Osteoblast (primary cell): ENCODE results near the gene USP3. TPM values are rescaled to one million over a fixed set of nuclear protein-coding genes. Genes with fewer than 3 reads are reported as not detected.
A peak's percentile ranks its signal among the peaks of the same experiment; 100 is the strongest.

Experiments used
- DNase-seq: peaks from one replicate; pipeline ENCODE4 v3.0.0; 2011; ENCODE audit warnings: low spot score, mixed read lengths; ENCODE audit not compliant: insufficient read length; ENCODE audit errors: missing footprints
- H2AFZ ChIP-seq: 2 replicates; pipeline ENCODE4 v1.6.0; 2011; ENCODE audit warnings: mild to moderate bottlenecking, low read length
- H3K27ac ChIP-seq: 2 replicates; pipeline ENCODE4 v1.5.1; 2011; ENCODE audit warnings: mild to moderate bottlenecking, low read depth, low read length, moderate library complexity
- H3K27me3 ChIP-seq: 2 replicates; pipeline ENCODE4 v1.6.0; 2012; ENCODE audit warnings: mild to moderate bottlenecking, control low read depth, inconsistent platforms, low read length, moderate library complexity; ENCODE audit not compliant: insufficient read depth
- H3K36me3 ChIP-seq: 2 replicates; pipeline ENCODE4 v1.5.1; 2011; ENCODE audit warnings: mild to moderate bottlenecking, low read length, control low read depth, moderate library complexity; ENCODE audit not compliant: insufficient read depth
- H3K4me1 ChIP-seq: 2 replicates; pipeline ENCODE4 v1.5.1; 2011; ENCODE audit warnings: mild to moderate bottlenecking, low read length, control low read depth, moderate library complexity; ENCODE audit not compliant: insufficient read depth
- H3K4me2 ChIP-seq: 2 replicates; pipeline ENCODE4 v1.6.0; 2011; ENCODE audit warnings: mild to moderate bottlenecking, low read length; ENCODE audit not compliant: insufficient read depth
- H3K4me3 ChIP-seq: fragments of 200-600 bp; sonication (generic); 3 replicates; pipeline ENCODE4 v1.5.1; 2012; ENCODE audit warnings: mild to moderate bottlenecking, low read length, inconsistent platforms; ENCODE audit not compliant: insufficient read depth
- H3K79me2 ChIP-seq: 2 replicates; pipeline ENCODE4 v1.6.0; 2012; ENCODE audit warnings: mild to moderate bottlenecking, low read length, control low read depth, inconsistent platforms; ENCODE audit not compliant: insufficient read depth
- H3K9me3 ChIP-seq: 2 replicates; pipeline ENCODE4 v1.5.1; 2011; ENCODE audit warnings: low read depth, low read length, control low read depth
- H4K20me1 ChIP-seq: 2 replicates; pipeline ENCODE4 v1.6.0; 2012; ENCODE audit warnings: mild to moderate bottlenecking, low read length, control low read depth; ENCODE audit not compliant: insufficient read depth
- CTCF ChIP-seq: IDR thresholded peaks from 2 replicates; pipeline ENCODE4 v1.5.1; 2011; ENCODE audit warnings: mild to moderate bottlenecking, low read depth, low read length, moderate library complexity; ENCODE audit errors: extremely low read depth
- total RNA-seq: library from RNA; depleted of rRNA; stranded (reverse); fragments of >200 nt; gene quantifications from 2 replicates; pipeline ENCODE4 v1.2.3, GENCODE V29; 2012

Gene USP3
- total RNA-seq, 1 donor = 60.1 TPM

- Histone ChIP-seq H3K27ac (no peak overlapping the region), H2AFZ (peak overlapping the region; percentile 82), H3K9me3 (no peaks in the 10 kb centered on the region), H3K79me2 (no peaks in the 10 kb centered on the region), H3K36me3 (no peaks in the 10 kb centered on the region), H3K4me3 (peak overlapping the region; percentile 45), H3K27me3 (peaks cover 4% of the 10 kb centered on the region), H4K20me1 (no peaks in the 10 kb centered on the region), H3K4me2 (peak overlapping the region; percentile 68), H3K4me1 (peaks cover 16% of the 10 kb centered on the region)
- peak; percentile 89 for DNase-seq
- peak; percentile 78 for TF ChIP-seq CTCF
These were observed 37.8 kb upstream of the USP3 start for GRCh38 chr15:63466378-63467192.

GRCh38 chr15:63469190-63469589 lies 35.2 kb upstream of the USP3 start:
- H3K4me3 ChIP-seq = no peak overlapping the region
- DNase-seq = no peak
- H3K9me3 ChIP-seq = no peaks in the 10 kb centered on the region
- no peak overlapping the region for H2AFZ ChIP-seq
- H3K4me1 ChIP-seq = peaks cover 17% of the 10 kb centered on the region
- no peaks in the 10 kb centered on the region for H3K36me3 ChIP-seq
- no peaks in the 10 kb centered on the region for H4K20me1 ChIP-seq
- H3K79me2 ChIP-seq = no peaks in the 10 kb centered on the region
- H3K27me3 ChIP-seq = peaks cover 4% of the 10 kb centered on the region
- H3K27ac ChIP-seq = no peak overlapping the region
- TF ChIP-seq CTCF = no peak
- H3K4me2 ChIP-seq = no peak overlapping the region

- peaks cover 4% of the 10 kb centered on the region for H3K27me3 ChIP-seq
- no peak for TF ChIP-seq CTCF
- no peaks in the 10 kb centered on the region for H4K20me1 ChIP-seq
- H3K79me2 ChIP-seq = no peaks in the 10 kb centered on the region
- no peak for DNase-seq
- H3K4me1 ChIP-seq = peaks cover 20% of the 10 kb centered on the region
- no peak overlapping the region for H3K4me2 ChIP-seq
- H3K4me3 ChIP-seq = no peak overlapping the region
- H2AFZ ChIP-seq = no peak overlapping the region
- H3K9me3 ChIP-seq = no peaks in the 10 kb centered on the region
- no peak overlapping the region for H3K27ac ChIP-seq
- no peaks in the 10 kb centered on the region for H3K36me3 ChIP-seq
These were observed 34.4 kb upstream of the USP3 start for GRCh38 chr15:63469984-63470383.

- Histone ChIP-seq H3K4me2 (no peak overlapping the region), H3K4me1 (peaks cover 31% of the 10 kb centered on the region), H3K27ac (no peak overlapping the region), H3K79me2 (no peaks in the 10 kb centered on the region), H2AFZ (no peak overlapping the region), H3K4me3 (no peak overlapping the region), H4K20me1 (no peaks in the 10 kb centered on the region), H3K36me3 (no peaks in the 10 kb centered on the region), H3K9me3 (no peaks in the 10 kb centered on the region), H3K27me3 (no peaks in the 10 kb centered on the region)
- no peak for DNase-seq
- no peak for TF ChIP-seq CTCF
These were observed 31.2 kb upstream of the USP3 start for GRCh38 chr15:63473007-63473748.
